ENCODE measurements around the gene COLEC12.

DNA sequence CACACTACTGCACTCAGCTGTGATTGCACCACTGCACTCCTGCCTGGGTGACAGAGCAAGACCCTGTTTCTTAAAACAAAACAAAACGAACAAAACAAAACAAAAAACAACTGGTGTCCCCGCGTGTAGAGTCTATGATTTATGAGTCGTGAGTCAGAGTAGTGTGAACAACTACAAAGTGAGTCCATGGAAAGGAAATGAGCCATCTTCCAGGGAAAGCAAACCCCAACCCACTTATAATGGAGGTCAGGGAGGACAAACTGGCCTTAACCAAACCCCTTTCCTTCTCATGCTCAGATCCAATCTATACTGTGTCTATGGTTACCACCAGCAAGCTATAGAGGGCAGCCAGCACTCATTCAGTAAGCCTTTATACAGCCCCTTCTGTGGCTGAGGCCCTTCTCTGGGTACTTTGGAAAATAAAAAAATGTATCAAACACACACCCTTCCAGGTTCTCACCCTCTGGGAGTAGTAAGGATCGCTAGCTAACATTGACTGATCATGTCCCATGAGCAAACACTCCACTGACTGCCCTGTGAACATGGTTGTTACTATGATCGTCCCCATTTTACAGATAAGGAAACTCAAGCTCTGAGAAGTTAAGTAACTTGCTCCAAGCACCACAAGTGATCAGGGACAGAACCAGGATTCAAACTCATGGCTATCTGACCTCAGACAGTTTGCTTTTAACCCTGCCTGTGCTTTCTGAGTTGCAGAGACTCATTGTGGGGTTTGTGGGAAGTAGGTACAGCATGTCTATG, 24.7 kb upstream of the COLEC12 start:
- TF ChIP-seq CTCF (conservative IDR thresholded peaks at IDR 0.05), result no peak
- TF ChIP-seq EZH2 (IDR thresholded peaks at IDR 0.05; ENCODE audit: low read depth), result no peak
